D721Med (cell line): Measurements from ENCODE around the gene PPFIA2.

ENCODE experiments used
- DNase-seq: peaks from one replicate; pipeline ENCODE4 v3.0.0; 2011; ENCODE audit warnings: low spot score; ENCODE audit not compliant: insufficient read length
- FAIRE-seq: peaks from 2 replicates; lab custom pipeline; 2011; peaks lifted over from hg19 to GRCh38; lab: Jason Lieb, UNC
- CTCF ChIP-seq: IDR thresholded peaks from 2 replicates; pipeline ENCODE4 v1.5.1; 2012; ENCODE audit warnings: mild to moderate bottlenecking, control low read depth; ENCODE audit not compliant: insufficient read depth; ENCODE audit errors: missing control alignments

The PPFIA2 gene

GRCh38 chr12:81369175-81369574, 390.0 kb downstream of the PPFIA2 start:
- DNase-seq (no peak), FAIRE-seq (peak; percentile 32)
- TF ChIP-seq CTCF, result no peak

GRCh38 chr12:81365284-81365683, 393.9 kb downstream of the PPFIA2 start:
- peak; percentile 60 for FAIRE-seq
- no peak for DNase-seq
- no peak for TF ChIP-seq CTCF

- FAIRE-seq, result peak; percentile 87
- DNase-seq, result no peak
- no peak for TF ChIP-seq CTCF
Measured at GRCh38 chr12:81360916-81361315, 398.2 kb downstream of the PPFIA2 start.

- TF ChIP-seq CTCF, result no peak
- FAIRE-seq, result peak; percentile 16
- DNase-seq, result no peak
Measured at GRCh38 chr12:81359736-81360135, 399.4 kb downstream of the PPFIA2 start.

- FAIRE-seq, result no peak
- no peak for TF ChIP-seq CTCF
- no peak for DNase-seq
Measured at GRCh38 chr12:81354327-81354932, 404.7 kb downstream of the PPFIA2 start.

- FAIRE-seq, result peak; percentile 96
- TF ChIP-seq CTCF, result no peak
Measured at GRCh38 chr12:81350309-81350708, 408.8 kb downstream of the PPFIA2 start.

GRCh38 chr12:81347404-81347803, 411.7 kb downstream of the PPFIA2 start:
- DNase-seq (no peak), FAIRE-seq (no peak)
- no peak for TF ChIP-seq CTCF

More at GRCh38 chr12:81350309-81350708, 408.8 kb downstream of the PPFIA2 start:
- DNase-seq, result no peak
